Measurements from ENCODE around the gene TBXAS1. TPM values are rescaled to one million over a fixed set of nuclear protein-coding genes. Genes with fewer than 3 reads are reported as not detected.

The TBXAS1 gene
- total RNA-seq, 1 donor from 2014 or later: 5.0 TPM

DNA sequence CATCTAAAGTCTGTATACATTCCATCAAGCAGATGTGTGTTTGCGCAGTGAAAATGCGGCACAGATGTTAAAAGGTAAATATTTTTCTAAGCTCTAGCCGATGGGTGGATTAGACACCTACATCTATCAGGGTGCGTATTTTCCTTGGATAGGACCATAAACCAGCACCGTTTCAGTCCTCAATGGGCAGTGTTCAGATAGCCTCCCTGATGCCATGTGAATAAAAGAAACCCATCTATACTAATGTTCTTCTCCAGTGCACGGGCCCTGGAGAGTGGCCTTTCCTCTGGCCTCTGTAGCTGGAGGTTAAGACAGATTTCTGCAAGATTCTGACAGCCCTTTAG, 130.2 kb downstream of the TBXAS1 start:
- intact Hi-C loops (cut with micrococcal nuclease): no loop called here
- ATAC-seq: no peak
- no peak for DNase-seq

GRCh38 chr7:139959718-139960117, 130.7 kb downstream of the TBXAS1 start:
- DNase-seq (no peak), ATAC-seq (no peak)
- intact Hi-C loops (cut with micrococcal nuclease): no loop called here

GRCh38 chr7:139960157-139960556, 131.1 kb downstream of the TBXAS1 start:
- intact Hi-C loops (cut with micrococcal nuclease): no loop called here
- DNase-seq (no peak), ATAC-seq (no peak)

- DNase-seq: no peak
- intact Hi-C loops (cut with micrococcal nuclease): no loop called here
Measured at GRCh38 chr7:139965942-139966628, 137.0 kb downstream of the TBXAS1 start.

GRCh38 chr7:139966949-139967348, 137.9 kb downstream of the TBXAS1 start:
- DNase-seq (no peak), ATAC-seq (no peak)
- intact Hi-C loops (cut with micrococcal nuclease): no loop called here

More at GRCh38 chr7:139965942-139966628, 137.0 kb downstream of the TBXAS1 start:
- ATAC-seq: no peak

- intact Hi-C loops (cut with micrococcal nuclease): no loop called here
- DNase-seq (no peak), ATAC-seq (no peak)
Measured at GRCh38 chr7:139968931-139969330, 139.9 kb downstream of the TBXAS1 start.

DNA sequence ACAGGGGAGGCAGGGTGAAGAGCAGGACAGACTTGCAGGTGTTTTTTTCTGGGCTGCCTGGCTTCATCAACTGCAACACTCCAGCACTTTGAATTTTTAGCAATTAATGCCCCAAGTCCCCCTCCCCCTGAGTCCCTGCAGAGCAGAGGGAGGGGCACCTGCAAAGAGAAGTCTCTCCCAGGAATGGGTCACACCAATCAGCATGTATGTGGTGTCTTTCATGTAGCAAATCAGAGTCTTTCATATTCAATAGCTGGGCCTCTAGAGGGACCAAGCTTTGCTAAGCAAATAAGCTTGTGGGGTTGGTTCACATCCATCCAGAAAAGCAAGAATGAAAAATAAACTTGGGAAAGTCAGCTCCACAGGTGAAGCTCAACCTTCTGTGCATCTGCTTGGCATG, 143.0 kb downstream of the TBXAS1 start:
- no peak for ATAC-seq
- DNase-seq: no peak
- intact Hi-C loops (cut with micrococcal nuclease): no loop called here

- intact Hi-C loops (cut with micrococcal nuclease): no loop called here
- no peak for DNase-seq
- ATAC-seq: no peak
Measured at GRCh38 chr7:139973101-139974050, 144.3 kb downstream of the TBXAS1 start.

- DNase-seq (no peak), ATAC-seq (no peak)
- intact Hi-C loops (cut with micrococcal nuclease): no loop called here
Measured at GRCh38 chr7:139974179-139974811, 145.2 kb downstream of the TBXAS1 start.

DNA sequence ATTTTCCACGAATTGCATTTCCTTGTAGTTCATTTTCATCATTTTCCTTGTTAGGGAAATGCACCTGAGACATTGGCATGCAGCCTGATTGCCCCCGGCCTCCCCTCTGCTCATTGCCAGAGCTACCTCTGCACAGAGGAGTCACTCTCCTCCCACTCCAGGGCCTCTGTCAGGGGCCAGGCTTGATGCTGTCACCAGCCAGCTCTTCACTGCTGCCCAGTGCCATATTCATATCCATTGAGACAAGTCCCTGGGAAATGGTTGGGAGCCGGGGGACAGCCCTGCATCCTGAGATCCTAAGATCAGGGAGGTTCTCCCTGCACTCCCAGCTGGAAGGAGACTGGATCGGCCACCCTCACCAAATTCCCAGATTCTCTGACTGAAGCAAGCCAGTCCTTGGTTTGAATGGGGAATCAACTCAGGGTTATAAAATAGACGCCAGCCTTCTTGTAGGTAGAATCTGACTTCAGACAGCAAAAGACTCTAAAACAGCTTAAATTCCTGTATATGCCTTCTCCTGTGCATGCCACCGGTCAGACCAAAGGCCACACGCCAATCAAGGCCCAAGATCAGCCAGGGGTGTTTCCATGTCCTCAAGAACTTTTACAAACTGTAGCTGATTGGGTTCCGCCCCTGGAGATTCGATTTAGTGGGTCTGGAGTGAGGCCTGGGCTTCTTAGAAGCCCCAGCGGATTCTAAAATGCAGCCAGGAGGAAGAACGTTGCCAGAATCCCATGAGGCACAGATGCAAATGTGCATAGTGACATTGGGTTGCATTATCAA, 147.2 kb downstream of the TBXAS1 start:
- intact Hi-C loops (cut with micrococcal nuclease): no loop called here
- ATAC-seq (no peak), DNase-seq (no peak)

DNA sequence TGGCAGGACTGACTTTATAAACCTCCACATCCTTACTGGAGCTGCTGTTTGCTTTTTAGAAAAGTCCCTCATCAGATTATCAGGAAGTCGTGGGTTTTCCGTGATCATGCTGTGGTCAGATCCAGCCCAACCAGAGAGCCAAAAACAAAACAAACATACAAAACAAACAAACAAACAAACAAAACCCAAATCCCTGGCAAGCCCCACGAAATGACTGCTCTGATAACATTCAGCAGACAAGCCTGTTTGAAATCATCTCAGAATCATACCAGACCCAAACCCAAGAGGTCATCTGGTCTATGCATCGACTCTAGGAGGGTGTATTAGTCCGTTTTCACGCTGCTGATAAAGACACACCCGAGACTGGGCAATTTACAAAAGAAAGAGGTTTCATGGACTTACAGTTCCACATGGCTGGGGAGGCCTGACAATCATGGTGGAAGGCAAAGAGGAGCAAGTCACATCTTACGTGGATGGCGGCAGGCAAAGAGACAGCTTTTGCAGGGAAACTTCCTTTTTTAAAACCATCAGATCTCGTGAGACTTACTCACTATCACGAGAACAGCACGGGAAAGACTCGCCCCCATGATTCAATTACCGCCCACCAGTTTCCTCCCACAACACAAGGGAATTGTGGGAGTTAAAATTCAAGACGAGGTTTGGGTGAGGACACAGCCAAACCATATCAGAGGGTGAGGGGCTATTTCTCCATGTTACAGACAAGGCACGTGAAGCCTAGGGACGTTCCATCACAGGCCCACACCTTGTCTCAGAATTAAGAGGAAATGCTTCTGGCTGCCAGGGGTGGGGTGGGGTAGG, 148.0 kb downstream of the TBXAS1 start:
- DNase-seq (no peak), ATAC-seq (no peak)
- intact Hi-C loops (cut with micrococcal nuclease): no loop called here

DNA sequence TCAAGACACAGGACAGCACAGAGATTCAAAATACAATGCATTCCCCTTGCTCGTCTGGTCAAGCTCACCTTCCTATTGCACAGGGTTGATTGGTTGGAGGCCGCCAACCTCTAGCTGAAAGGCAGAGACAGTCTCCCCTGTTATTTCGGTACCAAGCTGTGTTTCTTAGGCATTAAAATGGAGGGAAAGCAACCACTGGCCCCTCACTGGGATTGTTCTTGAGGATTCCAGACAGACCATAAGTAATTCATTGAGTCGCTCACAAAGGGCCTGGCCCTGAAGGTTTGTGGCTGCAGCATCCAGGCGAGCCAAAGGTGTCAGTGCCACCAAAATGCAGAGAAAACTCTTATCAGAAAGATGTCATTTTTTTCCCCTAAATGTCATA, 152.4 kb downstream of the TBXAS1 start:
- intact Hi-C loops (cut with micrococcal nuclease): no loop called here
- ATAC-seq (no peak), DNase-seq (no peak)

GRCh38 chr7:139982927-139983920, 154.2 kb downstream of the TBXAS1 start:
- no peak for DNase-seq
- intact Hi-C loops (cut with micrococcal nuclease): no loop called here

GRCh38 chr7:139984642-139985539, 155.8 kb downstream of the TBXAS1 start:
- intact Hi-C loops (cut with micrococcal nuclease): no loop called here
- DNase-seq: no peak
- no peak for ATAC-seq

More at GRCh38 chr7:139982927-139983920, 154.2 kb downstream of the TBXAS1 start:
- no peak for ATAC-seq

DNA sequence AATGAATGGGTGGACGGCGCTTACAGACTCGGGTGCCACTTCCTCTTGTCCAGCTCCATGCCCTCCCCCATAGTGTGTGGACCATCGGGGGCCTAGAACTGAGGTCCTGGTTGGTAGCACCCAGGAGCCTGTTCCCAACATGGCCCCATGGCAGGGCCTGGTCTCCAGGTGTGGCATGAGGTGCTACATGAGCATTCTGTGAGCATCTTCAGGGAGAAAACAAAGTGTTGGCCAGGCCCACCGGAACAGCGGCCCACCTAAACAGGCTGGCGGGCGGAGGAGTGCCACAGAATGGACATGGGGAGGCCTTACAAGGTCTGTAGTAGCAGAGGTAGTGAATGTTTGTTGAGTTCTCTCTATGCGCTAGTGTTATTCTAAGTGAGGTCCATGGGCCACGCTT, 156.7 kb downstream of the TBXAS1 start:
- ATAC-seq: no peak
- DNase-seq: no peak
- intact Hi-C loops (cut with micrococcal nuclease): no loop called here

DNA sequence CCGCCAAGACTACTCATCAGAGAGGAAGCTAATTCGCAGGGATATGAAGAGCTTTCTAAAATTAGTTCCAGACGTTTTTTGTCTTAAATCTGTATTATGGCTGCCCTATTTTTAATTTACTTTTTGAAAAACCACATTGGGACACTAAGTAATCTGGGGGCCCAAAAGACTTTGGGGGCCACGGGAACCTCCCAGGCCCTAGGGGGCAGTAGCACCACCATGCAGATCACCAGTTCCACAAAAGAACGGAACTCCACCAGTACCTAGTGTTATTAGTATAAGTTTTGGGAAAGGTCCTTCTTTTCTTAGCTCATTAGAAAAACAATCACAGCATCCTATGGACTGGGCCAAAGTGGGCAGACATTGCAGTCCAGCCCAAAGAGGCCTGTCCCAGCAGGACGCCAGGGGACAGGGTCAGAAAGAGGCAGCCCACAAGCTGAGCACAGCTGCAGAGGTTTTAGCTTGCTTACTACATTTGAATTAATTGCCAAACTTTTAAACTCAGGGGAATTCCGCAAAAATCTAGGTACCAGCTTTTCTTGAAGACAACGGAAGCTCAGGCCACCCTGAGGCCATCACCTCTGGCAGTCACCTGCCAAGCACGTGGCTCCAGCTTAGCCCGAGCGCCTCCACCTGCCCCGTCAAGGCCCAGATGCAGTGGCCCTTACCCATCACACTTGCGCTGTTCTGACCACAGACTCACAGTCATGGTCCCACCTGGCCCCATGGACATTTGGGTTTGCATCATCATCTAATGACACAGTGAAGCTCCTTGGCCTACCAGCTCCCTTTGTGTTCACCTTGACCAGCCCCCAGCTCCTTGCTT, 158.8 kb downstream of the TBXAS1 start:
- DNase-seq (no peak), ATAC-seq (no peak)
- intact Hi-C loops (cut with micrococcal nuclease): no loop called here

All from left ventricle myocardium superior (tissue), 1 donor.